Nucleus accumbens (tissue), 56 donors: ENCODE measurements around the gene PABPN1.

Experiments
- DNase-seq, 56 donors: peaks; one replicate each; lab custom pipeline; 2025; lab: John Stamatoyannopoulos, UW

Gene PABPN1

GRCh38 chr14:23300687-23301223 lies 20.5 kb upstream of the PABPN1 start:
- DNase-seq: peak in 19 of 56 donors; percentile 17 to 68 (median 48)

GRCh38 chr14:23301288-23301968 lies 19.8 kb upstream of the PABPN1 start:
- DNase-seq: peak; percentile 78 to 100 (median 98)

GRCh38 chr14:23301969-23302289 lies 19.3 kb upstream of the PABPN1 start:
- DNase-seq: no peak

DNA sequence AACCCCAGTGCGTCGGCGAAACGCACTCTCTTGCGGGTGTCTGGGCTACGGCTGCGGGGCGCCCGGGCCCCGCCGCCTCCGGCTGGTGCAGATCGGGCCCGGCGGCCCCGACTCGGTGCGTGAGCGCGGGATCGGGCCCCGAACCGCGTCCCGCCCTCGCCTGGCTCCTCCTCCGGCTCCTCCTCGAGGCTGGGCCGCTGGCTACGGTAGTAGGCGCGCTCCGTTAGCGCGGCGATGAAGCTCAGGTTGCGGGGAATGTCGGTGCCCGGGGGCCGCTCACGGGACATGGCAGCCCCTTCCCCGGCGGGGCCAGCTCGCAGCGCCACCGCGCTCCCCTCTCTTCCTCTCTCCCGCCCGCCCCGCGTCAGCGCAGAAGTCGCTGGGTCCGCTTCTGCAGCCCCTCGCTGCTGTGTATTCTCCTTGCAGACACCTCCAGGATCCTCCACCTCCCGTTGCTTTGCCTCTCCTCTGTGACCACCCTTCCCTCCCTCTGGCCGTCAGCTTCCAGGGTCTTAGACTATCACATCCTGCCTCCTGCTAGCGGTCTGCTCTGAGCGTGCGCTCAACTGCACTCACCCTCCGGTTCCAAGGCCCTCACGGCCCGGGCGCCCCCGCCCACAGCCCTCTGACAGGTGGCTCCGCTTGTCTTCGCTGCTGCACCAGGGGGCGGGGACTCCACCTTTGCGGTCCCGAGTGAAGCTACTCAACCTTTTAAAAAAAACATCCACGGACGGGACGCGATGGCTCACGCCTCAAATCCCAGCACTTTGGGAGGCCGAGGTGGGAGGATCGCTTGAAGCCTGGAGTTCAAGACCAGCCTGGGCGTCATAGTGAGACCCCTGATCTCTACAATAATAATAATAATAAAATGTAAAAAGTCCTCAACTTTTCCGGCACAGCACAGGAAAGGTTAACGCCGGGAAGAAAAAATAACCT lies 18.7 kb upstream of the PABPN1 start, which contains the start of gene PPP1R3E:
TSS of gene PPP1R3E (minus strand) at position 570 of the 936 bp plus-strand sequence. CDS start at position 287, 283 bp downstream.
- peak in 46 of 56 donors; percentile 22 to 82 (median 66) for DNase-seq

DNA sequence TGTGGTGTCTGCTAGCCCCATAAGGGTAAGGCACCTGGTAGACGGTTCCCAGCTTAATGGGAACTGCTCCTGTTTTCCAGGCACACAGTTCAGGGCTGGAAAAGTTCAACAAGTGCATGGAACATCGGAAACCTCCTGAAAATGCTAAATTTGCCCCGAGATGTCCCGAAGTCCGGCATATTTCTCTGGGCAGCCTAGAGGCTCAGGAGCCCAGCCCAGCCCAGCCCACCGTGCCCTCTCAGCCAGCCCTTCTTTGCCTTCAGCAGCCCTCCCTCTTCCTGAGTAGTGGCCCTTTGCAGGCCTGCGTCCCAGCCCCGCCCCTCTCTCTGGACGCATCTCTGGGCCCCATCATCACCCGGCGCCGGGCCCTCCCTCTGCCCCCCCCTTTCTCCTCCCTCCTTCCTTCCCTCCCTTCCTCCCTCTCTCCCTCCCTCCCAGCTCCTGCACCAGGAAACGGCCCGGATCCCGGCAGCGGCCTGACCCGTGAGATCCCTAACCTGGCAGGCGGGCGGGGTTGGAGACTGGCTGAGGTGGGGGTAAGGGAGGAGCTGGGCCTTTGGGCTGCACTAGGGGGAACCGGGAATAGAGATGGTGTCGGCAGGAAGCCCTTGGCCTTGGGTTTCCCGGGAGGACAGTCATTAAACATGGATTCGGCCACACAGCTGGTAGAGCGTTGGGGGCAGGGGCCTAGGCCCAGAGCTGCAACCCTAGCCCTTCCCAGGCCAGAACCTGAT lies 14.7 kb upstream of the PABPN1 start, which contains the start of gene BCL2L2:
TSS of gene BCL2L2 (plus strand) at position 422 of the 734 bp plus-strand sequence. CDS start 935 bp downstream, outside the sequence.
- DNase-seq: peak in 55 of 56 donors; percentile 53 to 93 (median 87)

DNA sequence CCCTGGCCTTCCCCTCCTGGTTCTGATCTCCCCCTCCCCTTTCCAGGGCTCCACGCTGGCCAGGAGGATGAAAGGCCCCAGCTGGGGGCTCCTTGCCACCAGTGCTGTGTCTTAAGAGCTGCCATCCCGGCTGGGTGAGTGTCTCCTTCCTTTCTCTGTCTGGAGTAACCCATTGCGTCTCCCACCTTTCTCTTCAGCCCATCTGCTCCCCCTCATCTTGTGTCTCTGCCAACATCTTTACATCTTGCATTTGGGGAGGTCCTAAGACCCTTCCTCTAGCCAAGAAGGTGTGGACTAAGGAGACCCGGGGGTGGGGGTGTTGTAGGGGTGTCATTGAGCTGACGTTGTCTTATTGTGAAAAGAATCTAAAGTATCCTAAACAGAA lies 14.1 kb upstream of the PABPN1 start:
- DNase-seq: no peak

GRCh38 chr14:23307687-23308644 lies 13.3 kb upstream of the PABPN1 start:
- DNase-seq: no peak

- DNase-seq: no peak
Observed at GRCh38 chr14:23308721-23309445, 12.4 kb upstream of the PABPN1 start.

- no peak for DNase-seq
Observed at GRCh38 chr14:23310546-23310945, 10.7 kb upstream of the PABPN1 start.

- DNase-seq: no peak
Observed at GRCh38 chr14:23316300-23316699, 5.0 kb upstream of the PABPN1 start.

DNA sequence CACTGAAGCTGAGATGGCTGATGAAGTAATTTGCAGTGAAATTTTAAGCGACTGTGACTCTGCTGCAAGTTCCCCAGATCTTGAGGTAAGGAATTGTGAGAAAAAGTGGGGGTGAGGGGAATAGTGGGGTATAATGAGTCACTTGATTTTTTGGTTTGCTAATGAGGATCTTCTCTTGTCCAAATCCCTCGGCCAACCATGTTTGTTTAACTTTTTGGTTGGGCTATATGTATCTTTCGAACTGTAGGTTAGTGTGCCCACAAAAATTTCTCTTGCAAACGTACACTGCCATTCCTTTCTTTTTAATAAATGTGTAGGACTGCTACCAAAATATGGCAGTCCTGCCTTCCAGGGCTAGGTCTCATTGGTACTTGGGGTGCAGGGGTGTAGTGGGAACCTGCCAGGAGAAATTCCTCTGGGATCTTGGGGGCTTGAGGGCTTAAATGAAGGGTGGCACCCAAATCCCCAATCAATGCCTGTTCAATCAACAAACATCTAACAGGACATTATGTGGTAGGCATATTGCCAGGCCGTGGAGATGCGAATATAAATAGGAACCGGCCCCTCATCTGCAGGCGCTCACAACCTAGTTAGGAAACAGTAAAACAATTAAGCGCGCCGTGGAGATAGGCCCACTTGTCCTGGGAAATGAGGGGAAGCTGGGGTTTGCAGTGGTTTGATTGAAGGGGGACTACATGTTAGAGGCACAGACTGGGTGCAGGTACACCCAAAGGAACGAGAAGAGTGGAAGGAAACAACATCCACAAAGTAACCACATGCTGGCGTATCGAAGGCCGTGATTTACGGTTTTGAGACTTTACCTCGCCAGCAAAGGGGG lies 1.3 kb upstream of the PABPN1 start:
- DNase-seq: no peak

DNA sequence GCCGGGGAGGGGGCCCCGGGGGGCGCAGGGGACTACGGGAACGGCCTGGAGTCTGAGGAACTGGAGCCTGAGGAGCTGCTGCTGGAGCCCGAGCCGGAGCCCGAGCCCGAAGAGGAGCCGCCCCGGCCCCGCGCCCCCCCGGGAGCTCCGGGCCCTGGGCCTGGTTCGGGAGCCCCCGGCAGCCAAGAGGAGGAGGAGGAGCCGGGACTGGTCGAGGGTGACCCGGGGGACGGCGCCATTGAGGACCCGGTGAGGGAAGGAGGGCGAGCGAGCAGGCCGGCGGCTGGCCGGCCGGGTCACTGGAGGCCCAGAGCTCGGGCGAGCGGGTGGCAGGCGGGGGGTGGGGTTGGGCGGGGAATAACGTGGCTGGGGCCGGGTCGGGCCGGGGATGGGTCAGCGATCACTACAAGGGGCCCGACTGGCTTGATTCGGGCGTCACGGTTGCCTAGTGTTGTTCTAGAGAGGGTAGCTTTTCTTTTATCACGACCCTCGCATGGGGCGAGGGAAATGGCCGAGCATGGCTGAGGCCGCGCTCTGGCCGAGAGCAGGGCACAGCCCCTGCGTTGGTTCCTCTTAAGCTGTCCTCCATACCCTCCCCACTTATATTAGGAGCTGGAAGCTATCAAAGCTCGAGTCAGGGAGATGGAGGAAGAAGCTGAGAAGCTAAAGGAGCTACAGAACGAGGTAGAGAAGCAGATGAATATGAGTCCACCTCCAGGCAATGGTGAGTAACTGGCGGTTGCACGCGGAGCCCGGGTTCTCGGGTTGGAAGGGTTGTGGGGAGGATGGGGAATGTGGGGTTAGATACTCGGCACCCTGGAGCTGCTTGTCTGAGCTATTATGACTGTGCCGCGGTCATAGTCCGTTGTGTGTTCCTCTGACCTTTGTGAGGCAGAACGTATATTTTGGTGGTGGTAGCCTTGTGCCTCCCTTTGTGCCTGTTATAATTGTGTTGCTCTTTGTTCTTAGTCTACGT lies 603 bp downstream of the PABPN1 start:
- DNase-seq: peak in 27 of 56 donors; percentile 12 to 74 (median 66)

DNA sequence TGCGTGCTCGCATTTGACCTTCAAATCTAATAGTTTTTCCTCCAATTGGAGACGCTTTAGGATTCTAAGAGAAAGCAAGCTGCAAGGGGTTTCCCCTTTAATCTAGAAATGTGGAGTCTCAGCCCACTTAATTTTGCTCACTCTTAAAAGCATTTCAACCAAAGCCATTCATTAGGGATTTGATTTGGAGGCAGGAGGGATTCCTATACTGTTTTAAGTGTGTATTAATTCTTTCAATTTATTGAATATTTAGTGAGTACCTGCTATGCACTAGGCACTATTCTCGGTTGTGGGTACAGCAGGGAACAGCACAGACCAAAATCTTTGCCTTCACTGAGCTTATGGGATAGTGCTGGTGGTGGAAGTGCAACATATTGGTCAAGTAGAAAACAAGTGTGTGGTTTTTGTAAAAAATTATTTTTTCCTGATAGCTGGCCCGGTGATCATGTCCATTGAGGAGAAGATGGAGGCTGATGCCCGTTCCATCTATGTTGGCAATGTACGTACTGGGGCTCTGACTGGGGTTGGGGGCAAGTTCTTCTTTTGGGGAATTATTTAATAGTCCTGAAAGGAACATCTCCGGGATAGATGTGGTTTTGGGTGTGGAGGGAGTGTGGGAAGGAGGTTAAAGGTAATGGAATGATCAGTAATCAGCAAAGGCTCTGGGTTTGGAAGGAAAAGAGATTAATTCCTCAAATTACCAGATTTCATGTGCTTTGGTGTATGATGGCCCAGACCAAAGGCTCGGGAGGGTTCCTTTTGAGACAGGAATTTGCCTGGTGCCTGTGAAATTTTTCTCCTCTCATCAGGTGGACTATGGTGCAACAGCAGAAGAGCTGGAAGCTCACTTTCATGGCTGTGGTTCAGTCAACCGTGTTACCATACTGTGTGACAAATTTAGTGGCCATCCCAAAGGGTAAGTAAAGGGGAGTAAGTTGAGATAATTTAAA lies 1.6 kb downstream of the PABPN1 start:
- no peak for DNase-seq

- no peak for DNase-seq
Observed at GRCh38 chr14:23323838-23324454, 2.7 kb downstream of the PABPN1 start.

DNA sequence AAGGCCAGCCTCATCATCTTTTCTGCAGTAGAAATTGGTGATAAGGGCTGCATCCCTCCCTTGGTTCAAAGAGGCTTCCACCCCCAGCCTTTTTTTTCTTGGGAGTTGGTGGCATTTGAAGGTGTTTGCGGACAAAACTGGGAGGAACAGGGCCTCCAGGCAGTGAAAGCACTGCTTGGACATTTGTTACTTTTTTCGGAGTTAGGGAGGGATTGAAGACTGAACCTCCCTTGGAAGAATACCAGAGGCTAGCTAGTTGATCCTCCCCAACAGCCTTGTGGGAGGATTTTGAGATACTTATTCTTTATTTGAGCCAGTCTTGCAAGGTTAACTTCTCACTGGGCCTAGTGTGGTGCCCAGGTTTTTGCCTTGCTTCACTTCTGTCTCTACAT lies 3.2 kb downstream of the PABPN1 start:
- no peak for DNase-seq
